H1 (cell line): Measurements from ENCODE around the gene COX10.

Experiments
- ATF3 ChIP-seq: IDR thresholded peaks from 2 replicates; pipeline ENCODE4 v1.6.1; 2011; ENCODE audit warnings: low read depth, mild to moderate bottlenecking, low read length; ENCODE audit not compliant: insufficient read depth
- CHD2 ChIP-seq: IDR thresholded peaks from 2 replicates; pipeline ENCODE4 v1.6.1; 2012; ENCODE audit warnings: low read length, improper control_type of control experiment
- GABPA ChIP-seq: IDR thresholded peaks from 2 replicates; pipeline ENCODE4 v1.6.1; 2011; ENCODE audit warnings: mild to moderate bottlenecking, low read length, moderate library complexity, borderline replicate concordance; ENCODE audit not compliant: insufficient read depth
- GTF2F1 ChIP-seq: IDR thresholded peaks from 2 replicates; pipeline ENCODE4 v1.6.1; 2012; ENCODE audit warnings: low read depth, low read length, improper control_type of control experiment, borderline replicate concordance
- POLR2A ChIP-seq, 2 experiments: IDR thresholded peaks; 1 replicate in 1 of 2; 2 replicates in 1 of 2; pipeline ENCODE4 v1.6.1; 2011; ENCODE audit warnings: low read depth in 2 of 2, low read length in 2 of 2, mild to moderate bottlenecking in 2 of 2; ENCODE audit errors: control extremely low read depth in 1 of 2
- SRF ChIP-seq: IDR thresholded peaks from 2 replicates; pipeline ENCODE4 v1.6.1; 2011; ENCODE audit warnings: mild to moderate bottlenecking, low read depth, low read length, moderate library complexity
- TAF7 ChIP-seq: optimal IDR thresholded peaks from 2 replicates; pipeline ENCODE3; 2011; ENCODE audit warnings: low read depth, mild to moderate bottlenecking, inconsistent platforms, low read length, moderate library complexity, borderline replicate concordance
- TF ChIP-seq, protein P1 (sequence below): IDR thresholded peaks from 2 replicates; pipeline ENCODE4 v1.6.1; 2012; ENCODE audit warnings: inconsistent platforms
- TF ChIP-seq, protein P2 (sequence below), 3 experiments: IDR thresholded peaks; 1 replicate in 2 of 3; 2 replicates in 1 of 3; pipeline versions ENCODE4 v1.5.1 to v1.6.1; 2011; ENCODE audit warnings: low read length in 3 of 3, mild to moderate bottlenecking in 3 of 3, inconsistent platforms in 2 of 3, low read depth in 1 of 3, moderate library complexity in 1 of 3; ENCODE audit not compliant: insufficient read depth in 1 of 3; ENCODE audit errors: control extremely low read depth in 1 of 3

- TF ChIP-seq, protein P1, sequence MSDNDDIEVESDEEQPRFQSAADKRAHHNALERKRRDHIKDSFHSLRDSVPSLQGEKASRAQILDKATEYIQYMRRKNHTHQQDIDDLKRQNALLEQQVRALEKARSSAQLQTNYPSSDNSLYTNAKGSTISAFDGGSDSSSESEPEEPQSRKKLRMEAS, result no peak
- TF ChIP-seq CHD2 (no peak), TAF7 (no peak), SRF (no peak), POLR2A (IDR thresholded peaks at IDR 0.05; ENCODE audit: control extremely low read depth in 1 of 2, low read depth in 2 of 2, low read length in 2 of 2) (no peak), GABPA (no peak), ATF3 (no peak), GTF2F1 (no peak)
- TF ChIP-seq, protein P2, sequence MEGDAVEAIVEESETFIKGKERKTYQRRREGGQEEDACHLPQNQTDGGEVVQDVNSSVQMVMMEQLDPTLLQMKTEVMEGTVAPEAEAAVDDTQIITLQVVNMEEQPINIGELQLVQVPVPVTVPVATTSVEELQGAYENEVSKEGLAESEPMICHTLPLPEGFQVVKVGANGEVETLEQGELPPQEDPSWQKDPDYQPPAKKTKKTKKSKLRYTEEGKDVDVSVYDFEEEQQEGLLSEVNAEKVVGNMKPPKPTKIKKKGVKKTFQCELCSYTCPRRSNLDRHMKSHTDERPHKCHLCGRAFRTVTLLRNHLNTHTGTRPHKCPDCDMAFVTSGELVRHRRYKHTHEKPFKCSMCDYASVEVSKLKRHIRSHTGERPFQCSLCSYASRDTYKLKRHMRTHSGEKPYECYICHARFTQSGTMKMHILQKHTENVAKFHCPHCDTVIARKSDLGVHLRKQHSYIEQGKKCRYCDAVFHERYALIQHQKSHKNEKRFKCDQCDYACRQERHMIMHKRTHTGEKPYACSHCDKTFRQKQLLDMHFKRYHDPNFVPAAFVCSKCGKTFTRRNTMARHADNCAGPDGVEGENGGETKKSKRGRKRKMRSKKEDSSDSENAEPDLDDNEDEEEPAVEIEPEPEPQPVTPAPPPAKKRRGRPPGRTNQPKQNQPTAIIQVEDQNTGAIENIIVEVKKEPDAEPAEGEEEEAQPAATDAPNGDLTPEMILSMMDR (IDR thresholded peaks at IDR 0.05; ENCODE audit: control extremely low read depth in 1 of 3, insufficient read depth in 1 of 3, low read depth in 1 of 3, low read length in 3 of 3), result no peak
Observed at GRCh38 chr17:14161419-14161818, 92.1 kb downstream of the COX10 start.
